Heart left ventricle (tissue), 16 donors: ENCODE results near the gene C11orf21. TPM values are rescaled to one million over a fixed set of nuclear protein-coding genes. Genes with fewer than 3 reads are reported as not detected.

Experiments used
- ATAC-seq, 4 donors: fragments of 200-7000 bp; cut with Tn5 transposase; one replicate each; pipeline ENCODE4 v1.9.1; 2020 to 2022; ENCODE audit warnings: moderate library complexity in 4 of 4, mild to moderate bottlenecking in 3 of 4, moderate number of reproducible peaks in 1 of 4
- DNase-seq, 5 donors: peaks; one replicate each; pipeline ENCODE4 v3.0.0-alpha.2; 2020
- H3K27ac ChIP-seq, 12 donors: fragments of 200-600 bp; sonication (generic) in 4 of 12; one replicate each; pipeline versions ENCODE4 v1.5.0 to v1.8.0; 2016 to 2022; ENCODE audit warnings: mild to moderate bottlenecking in 2 of 12
- H3K27me3 ChIP-seq, 9 donors: fragments of 200-600 bp; sonication (generic) in 2 of 9; one replicate each; pipeline versions ENCODE4 v1.5.1 to v1.8.0; 2016 to 2022; ENCODE audit warnings: mild to moderate bottlenecking in 3 of 9
- H3K36me3 ChIP-seq, 9 donors: fragments of 200-600 bp; sonication (generic) in 2 of 9; one replicate each; pipeline versions ENCODE4 v1.5.0 to v1.8.0; 2018 to 2022; ENCODE audit warnings: mild to moderate bottlenecking in 2 of 9
- H3K4me1 ChIP-seq, 12 donors: fragments of 200-600 bp; sonication (generic) in 4 of 12; one replicate each; pipeline versions ENCODE4 v1.5.0 to v1.8.0; 2016 to 2022; ENCODE audit warnings: mild to moderate bottlenecking in 3 of 12
- H3K4me3 ChIP-seq, 12 donors: fragments of 200-600 bp; sonication (generic) in 4 of 12; one replicate each; pipeline versions ENCODE4 v1.5.0 to v1.8.0; 2017 to 2022; ENCODE audit warnings: mild to moderate bottlenecking in 9 of 12, moderate library complexity in 4 of 12
- H3K9me3 ChIP-seq, 12 donors: fragments of 200-600 bp; sonication (generic) in 4 of 12; one replicate each; pipeline versions ENCODE4 v1.5.0 to v1.8.0; 2016 to 2022; ENCODE audit warnings: mild to moderate bottlenecking in 1 of 12
- CTCF ChIP-seq, 12 donors: fragments of 200-600 bp; sonication (generic) in 4 of 12; IDR thresholded peaks; one replicate each; pipeline versions ENCODE4 v1.5.0 to v1.8.0; 2018 to 2022; ENCODE audit warnings: antibody characterized with exemption in 12 of 12, mild to moderate bottlenecking in 5 of 12
- POLR2A ChIP-seq, 2 donors: fragments of 450-650 bp; IDR thresholded peaks; one replicate each; pipeline ENCODE4 v1.6.1; 2017; ENCODE audit warnings: antibody characterized with exemption in 2 of 2, mild to moderate bottlenecking in 2 of 2, moderate library complexity in 2 of 2
- WGBS, 4 donors: extraction: QIAGEN DNeasy Blood & Tissue Kit in 2 of 4; methylation state at CpG; one replicate each; pipeline versions ENCODE4 v1.1.5 to v1.1.7; 2013 to 2018; 5-methylcytosine and 5-hydroxymethylcytosine counted together
- intact Hi-C, 10 donors: fragments of 100-400 bp; cut with DNase I; formaldehyde crosslinking; loops; one replicate each; pipeline versions ENCODE4 v1.11.1 to v1.14.2; 2022
- polyA plus RNA-seq, 2 donors: library from polyadenylated mRNA; stranded (reverse); fragments of 200-250 nt; gene quantifications; one replicate each; pipeline ENCODE4 v1.2.3, GENCODE V29; 2013
- total RNA-seq, 9 donors: library from RNA; depleted of rRNA in 2 of 9; stranded (reverse); fragments of >200 nt in 2 of 9; fragmentation: NEBNext Ultra II Directional in 3 of 9; extraction: Animal tissue kit (Norgen Biotek cat#: 25700) in 3 of 9; gene quantifications; one replicate each; pipeline versions ENCODE4 v1.1.0 to v1.2.4, GENCODE V29; 2016 to 2023
- donor health status: ischemic (EF 13 %, LVEDD 7.1; RV severe dilation, severe dysfunction).
- donor health status: healthy with polysubstance abuse.
- donor health status: DM: no; HTN: yes; CAD: no.
- donor health status: DM: no; HTN: no; CAD: no.
- donor health status: ischemic (EF 25% LVEDD 6.9; RV normal size, moderate dysfunction).
- donor health status: ischemic (EF 25% LVEDD 5.7; RV mildly dilated, moderate dysfunction).
- donor health status: healthy.
- donor health status: DM: yes; HTN: yes; CAD: no.
- donor health status: ischemic (EF 35%, LVEDD 5.7; RV mildly dilated, moderate dysfunction).
- donor health status: nonischemic (EF 11% LVEDD 7.7; RV severe dilation, severe dysfunction).
- donor health status: DM: yes; HTN: yes; CAD: no.
- donor health status: PGD.
- donor health status: ischemic (EF 29% LVEDD 5.4; RV normal size, mild dysfunction).
- donor health status: nonischemic (EF 23%, LVEDD 6.1; RV moderate dilation, normal function).

Gene C11orf21
- total and polyA plus RNA-seq, 11 donors = 4.8 to 41.2 (median 29.9) TPM

GRCh38 chr11:2304506-2305139 lies 2.9 kb upstream of the C11orf21 start:
- TF ChIP-seq CTCF (IDR thresholded peaks at IDR 0.05) = no peak
- no peak for TF ChIP-seq POLR2A (IDR thresholded peaks at IDR 0.05)
- peak in 1 of 4 donors; percentile 4 for ATAC-seq
- no peaks in the 10 kb centered on the region for H3K9me3 ChIP-seq
- H3K36me3 ChIP-seq = no peaks in the 10 kb centered on the region
- no peaks in the 10 kb centered on the region for H3K27me3 ChIP-seq
- peak in 2 of 5 donors; percentile 26 to 55 for DNase-seq
- intact Hi-C loops = loop anchor here (1.0 to 10.0 kb wide), 16 partner anchors 70 to 590 kb away; partner anchors contain the start of genes TSSC4 (in 9 of the 10) and CD81 (in 1 of the 10)
- 42 to 55% (median 52%) methylated on average over 13 to 14 of the region's 14 CpGs for WGBS, 4 donors
- H3K4me1 ChIP-seq = peaks cover 9 to 67% (median 32%) of the 10 kb centered on the region in 12 donors
- H3K4me3 ChIP-seq = peak overlapping the region in 5 of 12 donors; percentile 5 to 49 (median 24)
- peak overlapping the region; percentile 16 to 98 (median 88) for H3K27ac ChIP-seq

DNA sequence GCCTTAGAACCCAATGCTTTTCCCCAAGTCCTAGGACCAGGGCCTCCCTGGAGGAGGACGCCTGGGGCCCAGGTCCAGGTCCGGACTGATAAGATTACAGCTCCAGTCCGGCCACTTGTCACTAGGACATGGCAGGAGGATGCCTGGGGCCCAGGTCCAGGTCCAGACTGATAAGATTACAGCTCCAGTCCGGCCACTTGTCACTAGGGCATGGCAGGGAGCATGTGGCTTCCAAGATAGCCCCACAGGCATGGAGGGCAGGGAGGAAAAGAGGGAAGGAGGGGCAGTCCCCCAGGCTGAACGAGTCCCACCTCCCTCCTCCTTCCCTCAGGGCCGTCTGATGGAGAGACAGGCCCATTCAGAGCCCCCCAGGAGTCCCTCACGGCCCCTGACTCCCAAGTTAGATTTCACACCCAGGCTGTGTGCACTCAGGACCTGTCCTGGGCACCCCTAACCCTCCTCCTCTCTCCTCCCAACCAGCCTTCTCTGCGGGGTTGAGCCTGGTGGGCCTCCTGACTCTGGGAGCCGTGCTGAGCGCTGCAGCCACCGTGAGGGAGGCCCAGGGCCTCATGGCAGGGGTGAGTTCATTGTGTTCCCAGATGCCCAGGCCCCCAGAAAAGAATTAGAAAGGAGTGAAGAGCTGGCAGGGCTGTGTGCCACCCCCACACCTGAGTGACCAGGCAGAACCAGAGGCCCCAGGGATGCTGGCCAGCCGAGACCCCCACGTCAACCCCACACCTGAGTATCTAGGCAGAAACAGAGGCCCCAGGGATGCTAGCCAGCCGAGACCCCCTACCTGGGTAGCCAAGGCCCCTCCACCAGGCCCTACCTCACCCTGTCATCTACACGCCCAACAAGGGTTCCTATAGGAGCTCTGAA lies 2.1 kb upstream of the C11orf21 start:
- Histone ChIP-seq H3K9me3 (no peaks in the 10 kb centered on the region), H3K27me3 (no peaks in the 10 kb centered on the region), H3K27ac (peak overlapping the region; percentile 76 to 98 (median 88)), H3K36me3 (no peaks in the 10 kb centered on the region), H3K4me1 (peaks cover 9 to 75% (median 33%) of the 10 kb centered on the region in 12 donors), H3K4me3 (peak overlapping the region in 6 of 12 donors; percentile 10 to 61 (median 51))
- intact Hi-C loops = loop anchor here (2.0 to 10.0 kb wide), 9 partner anchors 71 to 591 kb away; partner anchors contain the start of gene TSSC4 (in 1 of the 10)
- ATAC-seq (peak; percentile 59 to 72 (median 66)), DNase-seq (peak; percentile 73 to 88 (median 82))
- 34 to 47% (median 45%) methylated on average over 7 to 15 of the region's 15 CpGs for WGBS, 4 donors
- TF ChIP-seq POLR2A (IDR thresholded peaks at IDR 0.05) (no peak), CTCF (IDR thresholded peaks at IDR 0.05) (no peak)

DNA sequence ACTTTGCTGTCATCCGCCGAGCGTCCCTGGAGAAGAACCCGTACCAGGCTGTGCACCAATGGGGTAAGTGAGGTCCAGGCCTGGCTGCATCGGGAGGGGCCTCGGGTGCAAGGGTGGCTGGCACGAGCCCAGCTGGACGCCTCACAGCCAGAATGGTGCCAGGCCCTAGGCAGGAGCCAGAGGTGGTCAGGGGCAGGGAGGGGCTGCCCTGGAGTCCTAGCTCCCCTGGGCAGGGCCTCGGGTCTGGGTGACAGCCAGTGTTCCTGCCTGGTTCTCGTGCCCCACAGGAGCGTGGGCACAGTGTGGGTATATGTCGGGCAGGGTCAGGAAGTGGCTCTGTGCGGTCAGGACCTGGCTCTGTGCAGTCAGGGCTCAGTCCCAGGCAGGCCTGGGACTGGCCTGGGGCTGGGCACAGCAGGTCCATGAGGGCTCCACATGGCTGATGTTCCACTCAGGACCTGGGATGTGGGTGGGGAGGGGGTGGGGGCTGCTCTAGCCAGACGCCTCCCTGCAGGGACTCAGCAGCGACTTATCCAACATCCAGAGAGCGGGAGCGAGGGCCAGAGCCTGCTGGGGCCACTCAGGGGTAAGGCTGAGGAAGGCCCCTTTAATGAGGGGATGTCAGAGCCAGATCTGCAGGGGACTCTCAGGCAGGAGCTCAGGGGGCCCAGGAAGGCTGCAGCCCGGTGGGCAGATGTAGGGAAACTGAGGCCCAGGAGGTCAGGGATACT lies 1.3 kb upstream of the C11orf21 start:
- DNase-seq = peak; percentile 82 to 92 (median 91)
- TF ChIP-seq CTCF (IDR thresholded peaks at IDR 0.05) (no peak), POLR2A (IDR thresholded peaks at IDR 0.05) (no peak)
- Histone ChIP-seq H3K9me3 (no peaks in the 10 kb centered on the region), H3K27me3 (no peaks in the 10 kb centered on the region), H3K36me3 (no peaks in the 10 kb centered on the region), H3K4me3 (peak overlapping the region in 11 of 12 donors; percentile 21 to 61 (median 49)), H3K27ac (peak overlapping the region; percentile 76 to 98 (median 88)), H3K4me1 (peaks cover 9 to 82% (median 35%) of the 10 kb centered on the region in 12 donors)
- intact Hi-C loops = loop anchor here in 9 of 10 donors (1.0 to 10.0 kb wide), 7 partner anchors 72 to 592 kb away; partner anchors contain the start of gene TSSC4 (in 1 of the 9)
- WGBS, 4 donors = 33 to 47% (median 44%) methylated on average over 7 to 18 of the region's 18 CpGs
- ATAC-seq = peak; percentile 65 to 78 (median 66)
